B cell (primary cell): Measurements from ENCODE around the gene CYYR1.

Experiments used
- EZH2 ChIP-seq: IDR thresholded peaks from 2 replicates; pipeline ENCODE4 v1.6.1; 2012; ENCODE audit warnings: borderline replicate concordance, low read depth, mild to moderate bottlenecking, moderate library complexity, low read length; ENCODE audit not compliant: insufficient read depth, poor library complexity, severe bottlenecking
- TF ChIP-seq, protein P1 (sequence below): fragments of 200-600 bp; IDR thresholded peaks from one replicate; pipeline ENCODE4 v1.8.0; 2022; ENCODE audit warnings: antibody characterized with exemption, mild to moderate bottlenecking

DNA sequence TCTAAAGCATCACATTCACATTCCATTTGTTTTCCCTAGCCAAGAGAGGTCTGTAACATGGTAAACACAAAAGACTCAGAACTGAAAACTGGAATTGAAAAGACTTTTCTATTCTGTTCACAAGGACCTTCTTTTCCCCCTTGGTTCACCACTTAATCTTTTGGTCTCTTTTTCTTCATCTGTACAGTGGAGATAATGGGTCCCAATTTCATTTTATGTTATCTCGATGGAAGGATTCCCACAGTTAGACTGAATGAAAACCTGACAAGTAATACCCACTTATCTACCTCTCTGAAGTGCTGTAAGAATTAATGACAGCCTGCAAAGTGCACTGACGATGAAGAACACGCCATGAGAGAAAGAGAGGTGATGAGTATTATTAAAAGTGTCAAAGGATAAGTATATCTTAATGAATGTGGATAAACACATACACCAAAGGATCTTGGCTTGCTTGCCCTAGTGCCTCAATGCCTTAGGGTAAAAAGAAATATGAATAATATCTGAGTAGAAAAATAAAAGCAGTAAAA, 71.5 kb downstream of the CYYR1 start:
- TF ChIP-seq, protein P1, sequence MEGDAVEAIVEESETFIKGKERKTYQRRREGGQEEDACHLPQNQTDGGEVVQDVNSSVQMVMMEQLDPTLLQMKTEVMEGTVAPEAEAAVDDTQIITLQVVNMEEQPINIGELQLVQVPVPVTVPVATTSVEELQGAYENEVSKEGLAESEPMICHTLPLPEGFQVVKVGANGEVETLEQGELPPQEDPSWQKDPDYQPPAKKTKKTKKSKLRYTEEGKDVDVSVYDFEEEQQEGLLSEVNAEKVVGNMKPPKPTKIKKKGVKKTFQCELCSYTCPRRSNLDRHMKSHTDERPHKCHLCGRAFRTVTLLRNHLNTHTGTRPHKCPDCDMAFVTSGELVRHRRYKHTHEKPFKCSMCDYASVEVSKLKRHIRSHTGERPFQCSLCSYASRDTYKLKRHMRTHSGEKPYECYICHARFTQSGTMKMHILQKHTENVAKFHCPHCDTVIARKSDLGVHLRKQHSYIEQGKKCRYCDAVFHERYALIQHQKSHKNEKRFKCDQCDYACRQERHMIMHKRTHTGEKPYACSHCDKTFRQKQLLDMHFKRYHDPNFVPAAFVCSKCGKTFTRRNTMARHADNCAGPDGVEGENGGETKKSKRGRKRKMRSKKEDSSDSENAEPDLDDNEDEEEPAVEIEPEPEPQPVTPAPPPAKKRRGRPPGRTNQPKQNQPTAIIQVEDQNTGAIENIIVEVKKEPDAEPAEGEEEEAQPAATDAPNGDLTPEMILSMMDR: no peak
- no peak for TF ChIP-seq EZH2
